ENCODE measurements around the gene C13orf46.

C13orf46 gene

GRCh38 chr13:113903912-113904311 is 70.0 kb downstream of the C13orf46 start:
- in situ Hi-C loops (cut with MboI; ENCODE audit: low pct_unique_long_range_greater_than_20kb, low sequenced_read_pairs, unreplicated experiment): no loop called here
- no peak for DNase-seq (ENCODE audit: low spot score)
- no peak for TF ChIP-seq CTCF (IDR thresholded peaks at IDR 0.05; ENCODE audit: extremely low read depth, insufficient read depth, missing control alignments)
